Natural killer cell (primary cell): ENCODE measurements around the gene FBLN5. TPM values are rescaled to one million over a fixed set of nuclear protein-coding genes. Genes with fewer than 3 reads are reported as not detected.
A peak's percentile ranks its signal among the peaks of the same experiment; 100 is the strongest.

Source experiments
- ATAC-seq, 3 donors: fragments of 150-1000 bp in 2 of 3; fragments of 200-7000 bp in 1 of 3; cut with Tn5 transposase; 1 replicate in 1 of 3; 2 replicates in 2 of 3; pipeline ENCODE4 v1.10.0; 2021; ENCODE audit warnings: mild to moderate bottlenecking in 2 of 3, moderate library complexity in 2 of 3
- DNase-seq, 2 donors: peaks; one replicate each; pipeline versions ENCODE4 v3.0.0 to v3.0.0-alpha.2; 2013 to 2021; ENCODE audit warnings: mixed read lengths in 1 of 2
- H3K27ac ChIP-seq: one replicate; pipeline ENCODE4 v1.5.1; 2013; ENCODE audit warnings: mild to moderate bottlenecking, low read length
- H3K27me3 ChIP-seq: one replicate; pipeline ENCODE4 v1.6.1; 2013; ENCODE audit warnings: low read length; ENCODE audit not compliant: control insufficient read depth, insufficient read depth
- H3K36me3 ChIP-seq: one replicate; pipeline ENCODE4 v1.6.1; 2013; ENCODE audit warnings: low read length; ENCODE audit not compliant: control insufficient read depth, insufficient read depth
- H3K4me1 ChIP-seq: one replicate; pipeline ENCODE4 v1.6.1; 2013; ENCODE audit warnings: low read length; ENCODE audit not compliant: control insufficient read depth, insufficient read depth
- H3K4me3 ChIP-seq: one replicate; pipeline ENCODE4 v1.5.1; 2013; ENCODE audit warnings: low read length
- H3K9me3 ChIP-seq: one replicate; pipeline ENCODE4 v1.6.1; 2013; ENCODE audit warnings: low read length; ENCODE audit not compliant: control insufficient read depth, insufficient read depth
- H3K27ac Mint-ChIP-seq, 2 donors: one replicate each; pipeline ENCODE4 v1.8.0; 2022; ENCODE audit warnings: mild to moderate bottlenecking in 2 of 2, mixed read lengths in 2 of 2, moderate library complexity in 1 of 2
- H3K27me3 Mint-ChIP-seq, 2 donors: one replicate each; pipeline ENCODE4 v1.8.0; 2022; ENCODE audit warnings: low read depth in 2 of 2, mixed read lengths in 2 of 2
- H3K36me3 Mint-ChIP-seq: one replicate; pipeline ENCODE4 v1.8.0; 2022; ENCODE audit warnings: mixed read lengths
- H3K4me1 Mint-ChIP-seq, 2 donors: one replicate each; pipeline ENCODE4 v1.8.0; 2022; ENCODE audit warnings: mixed read lengths in 2 of 2
- H3K4me3 Mint-ChIP-seq: one replicate; pipeline ENCODE4 v1.8.0; 2022; ENCODE audit warnings: mild to moderate bottlenecking, moderate library complexity, mixed read lengths
- H3K9me3 Mint-ChIP-seq, 2 donors: one replicate each; pipeline ENCODE4 v1.8.0; 2022; ENCODE audit warnings: mixed read lengths in 2 of 2
- CTCF ChIP-seq: fragments of 200-600 bp; IDR thresholded peaks from one replicate; pipeline ENCODE4 v1.8.0; 2022; ENCODE audit warnings: antibody characterized with exemption
- WGBS: methylation state at CpG from one replicate; pipeline ENCODE4 v1.1.7; 2013; ENCODE audit warnings: missing lambda C conversion rate; ENCODE audit not compliant: insufficient coverage; 5-methylcytosine and 5-hydroxymethylcytosine counted together
- intact Hi-C: fragments of 100-400 bp; cut with micrococcal nuclease; formaldehyde crosslinking; loops from one replicate; pipeline ENCODE4 v1.14.2; 2022
- total RNA-seq, 4 donors: library from RNA; stranded (reverse); fragments of 120-200 nt in 1 of 4; gene quantifications; one replicate each; pipeline versions ENCODE4 v1.2.3 to v1.2.4, GENCODE V29; 2013 to 2022

FBLN5 gene
- total RNA-seq, 3 donors from 2014 or later (not counting 1 experiment from before 2014, with no cell fraction given) = 0.56 to 1.3 (median 1.1) TPM

DNA sequence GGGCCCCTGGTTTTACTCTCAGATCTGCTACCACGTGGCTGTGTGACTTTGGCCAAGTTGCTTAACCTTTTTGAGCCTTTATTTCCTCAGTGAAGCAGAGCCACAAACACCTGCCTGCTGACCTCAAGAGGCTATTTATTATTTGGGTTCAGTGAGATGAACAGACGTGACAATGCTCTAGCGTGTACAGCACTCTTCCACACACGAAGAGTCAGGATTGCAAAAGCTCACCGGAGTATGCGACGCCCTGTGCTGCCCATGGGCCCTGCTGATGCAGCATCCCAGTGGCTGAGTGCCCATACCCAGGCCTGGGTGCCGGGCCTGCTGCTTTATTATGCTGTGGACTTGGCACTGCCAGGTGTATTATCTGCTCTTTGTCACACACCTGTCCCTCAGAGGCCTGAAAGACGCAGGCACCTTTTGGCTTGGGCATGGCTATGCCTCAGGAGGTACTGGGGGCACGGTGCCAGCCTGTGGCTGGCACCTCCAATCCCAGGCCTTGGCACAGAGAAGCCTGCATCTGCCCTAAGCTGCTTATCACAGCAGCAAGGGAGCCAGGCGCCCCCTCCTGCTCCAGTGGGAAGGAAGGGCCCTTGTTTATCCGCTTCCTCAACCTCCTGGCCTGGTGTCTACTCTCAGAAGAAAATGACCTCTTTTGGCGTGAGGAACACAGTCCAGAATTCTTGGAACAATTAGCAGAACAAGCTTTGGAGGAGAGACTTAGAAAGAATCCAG is 57.9 kb downstream of the FBLN5 start:
- peaks cover 28 to 34% of the 10 kb centered on the region in 2 donors for H3K4me1 Mint-ChIP-seq
- ATAC-seq (peak in 2 of 3 donors; percentile 30 to 36), DNase-seq (peak in 1 of 2 donors; percentile 29)
- H3K27ac Mint-ChIP-seq = peak overlapping the region in 1 of 2 donors; percentile 54
- TF ChIP-seq CTCF = no peak
- H3K36me3 Mint-ChIP-seq = no peaks in the 10 kb centered on the region
- WGBS = 71% methylated on average over 13 of the region's 13 CpGs
- H3K9me3 Mint-ChIP-seq = no peaks in the 10 kb centered on the region
- H3K4me3 Mint-ChIP-seq = no peak overlapping the region
- Histone ChIP-seq H3K4me1 (peaks cover 28% of the 10 kb centered on the region), H3K27ac (peak overlapping the region; percentile 6), H3K36me3 (no peaks in the 10 kb centered on the region), H3K9me3 (no peaks in the 10 kb centered on the region), H3K4me3 (no peak overlapping the region), H3K27me3 (no peaks in the 10 kb centered on the region)
- no peaks in the 10 kb centered on the region for H3K27me3 Mint-ChIP-seq
- intact Hi-C loops = no loop called here

DNA sequence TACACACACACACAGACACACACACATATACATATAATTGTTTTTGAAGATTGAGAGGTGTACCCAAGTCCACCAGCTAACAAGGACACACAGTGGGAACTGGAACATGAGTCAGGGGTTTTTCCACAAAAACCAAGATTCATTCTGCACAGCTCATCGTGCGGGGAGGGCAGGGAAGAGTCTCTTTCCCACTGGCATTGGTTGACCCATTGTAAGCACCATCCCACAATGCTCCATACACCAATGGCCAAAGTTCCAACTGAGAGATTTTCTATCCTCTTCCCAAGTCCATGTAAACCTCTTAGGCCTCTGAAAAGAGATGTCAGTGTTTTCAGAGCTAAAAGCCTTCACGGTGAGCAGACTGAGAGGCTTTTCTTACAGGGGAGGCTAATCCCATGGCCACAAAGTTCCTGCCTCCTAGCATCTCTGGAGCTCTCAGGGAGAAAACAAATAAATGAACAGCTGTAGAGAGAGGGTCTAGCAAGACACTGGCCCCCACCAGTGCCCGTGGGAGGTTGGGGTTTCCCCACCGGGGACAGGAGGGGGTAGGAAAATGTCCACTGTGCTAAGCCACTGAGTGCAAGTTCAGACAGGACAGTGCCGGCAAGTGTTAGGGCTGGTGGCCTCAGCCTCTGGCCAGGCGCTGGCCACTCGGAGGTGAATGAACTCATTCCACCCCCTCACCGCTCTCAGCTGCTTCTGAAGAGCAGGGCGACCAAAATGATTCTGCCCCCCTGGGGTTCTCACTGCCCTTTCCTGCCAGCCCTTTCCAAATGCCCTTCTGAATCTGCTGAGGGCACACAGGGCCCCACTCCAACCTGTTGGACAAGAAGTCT is 58.6 kb downstream of the FBLN5 start:
- H3K27ac ChIP-seq = no peak overlapping the region
- H3K36me3 ChIP-seq = no peaks in the 10 kb centered on the region
- H3K9me3 ChIP-seq = no peaks in the 10 kb centered on the region
- DNase-seq = no peak
- peaks cover 28% of the 10 kb centered on the region for H3K4me1 ChIP-seq
- 94% methylated on average over 10 of the region's 10 CpGs for WGBS
- Mint-ChIP-seq H3K27ac (peak overlapping the region in 1 of 2 donors; percentile 27), H3K27me3 (no peaks in the 10 kb centered on the region), H3K9me3 (no peaks in the 10 kb centered on the region), H3K36me3 (no peaks in the 10 kb centered on the region), H3K4me3 (no peak overlapping the region), H3K4me1 (peaks cover 35% of the 10 kb centered on the region in 2 donors)
- intact Hi-C loops = no loop called here
- H3K27me3 ChIP-seq = no peaks in the 10 kb centered on the region
- ATAC-seq = peak in 2 of 3 donors; percentile 13 to 19
- TF ChIP-seq CTCF = no peak
- no peak overlapping the region for H3K4me3 ChIP-seq

GRCh38 chr14:91886961-91887360 is 60.5 kb downstream of the FBLN5 start:
- no peak for TF ChIP-seq CTCF
- ATAC-seq (no peak), DNase-seq (no peak)
- H3K36me3 Mint-ChIP-seq = no peaks in the 10 kb centered on the region
- WGBS = 96% methylated on average over 8 of the region's 8 CpGs
- H3K27me3 Mint-ChIP-seq = no peaks in the 10 kb centered on the region
- Histone ChIP-seq H3K9me3 (no peaks in the 10 kb centered on the region), H3K27ac (no peak overlapping the region), H3K36me3 (no peaks in the 10 kb centered on the region), H3K4me3 (no peak overlapping the region), H3K4me1 (peaks cover 28% of the 10 kb centered on the region), H3K27me3 (no peaks in the 10 kb centered on the region)
- no peak overlapping the region for H3K27ac Mint-ChIP-seq
- peaks cover 29 to 35% of the 10 kb centered on the region in 2 donors for H3K4me1 Mint-ChIP-seq
- H3K4me3 Mint-ChIP-seq = no peak overlapping the region
- no peaks in the 10 kb centered on the region for H3K9me3 Mint-ChIP-seq
- intact Hi-C loops = no loop called here
